Activated T-helper 1 cell treated with Interleukin-2 at 50 U/mL for 16 hours (primary cell): ENCODE measurements around the gene MMP25.
"Not testable (repeated sequence)": the region's sequence is repeated elsewhere in the genome, so short reads cannot be mapped to it uniquely, and the experiment has no call there.

Source experiments
- DNase-seq: peaks from one replicate; pipeline ENCODE4 v3.0.0-alpha.2; 2020; ENCODE audit warnings: low read depth

Gene MMP25

DNA sequence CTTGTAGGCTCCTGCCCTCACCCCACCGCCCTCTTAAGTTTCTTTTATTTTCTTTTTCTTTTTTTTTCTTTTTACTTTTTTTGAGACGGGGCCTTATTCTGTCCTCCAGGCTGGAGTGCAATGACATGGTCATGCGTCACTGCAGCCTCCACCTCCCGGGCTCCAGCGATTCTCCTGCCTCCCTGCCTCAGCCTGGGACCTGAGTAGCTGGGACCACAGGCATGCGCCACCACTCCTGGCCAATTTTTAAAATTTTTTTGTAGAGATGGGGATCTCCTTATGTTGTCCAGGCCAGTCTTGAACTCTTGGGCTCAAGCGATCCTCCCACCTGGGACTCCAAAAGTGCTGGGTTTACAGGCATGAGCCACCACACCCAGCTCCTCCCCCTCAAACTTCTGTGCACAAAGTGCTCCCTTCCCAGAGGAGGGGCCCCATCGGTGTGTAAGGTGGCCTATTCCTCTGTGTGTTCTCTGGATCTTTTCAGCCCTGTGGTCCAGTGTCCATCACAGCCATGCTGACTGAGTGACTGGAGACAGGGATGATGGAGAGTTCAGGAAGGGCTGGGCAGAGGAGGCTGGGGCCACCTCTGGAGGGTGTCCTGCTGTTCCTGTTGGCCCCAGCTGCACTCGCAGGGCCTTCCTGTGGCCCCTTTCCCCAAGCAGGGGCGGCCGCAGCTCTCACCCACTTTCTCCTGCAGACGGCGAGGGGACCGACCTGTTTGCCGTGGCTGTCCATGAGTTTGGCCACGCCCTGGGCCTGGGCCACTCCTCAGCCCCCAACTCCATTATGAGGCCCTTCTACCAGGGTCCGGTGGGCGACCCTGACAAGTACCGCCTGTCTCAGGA is 10.2 kb downstream of the MMP25 start:
- no peak for DNase-seq

DNA sequence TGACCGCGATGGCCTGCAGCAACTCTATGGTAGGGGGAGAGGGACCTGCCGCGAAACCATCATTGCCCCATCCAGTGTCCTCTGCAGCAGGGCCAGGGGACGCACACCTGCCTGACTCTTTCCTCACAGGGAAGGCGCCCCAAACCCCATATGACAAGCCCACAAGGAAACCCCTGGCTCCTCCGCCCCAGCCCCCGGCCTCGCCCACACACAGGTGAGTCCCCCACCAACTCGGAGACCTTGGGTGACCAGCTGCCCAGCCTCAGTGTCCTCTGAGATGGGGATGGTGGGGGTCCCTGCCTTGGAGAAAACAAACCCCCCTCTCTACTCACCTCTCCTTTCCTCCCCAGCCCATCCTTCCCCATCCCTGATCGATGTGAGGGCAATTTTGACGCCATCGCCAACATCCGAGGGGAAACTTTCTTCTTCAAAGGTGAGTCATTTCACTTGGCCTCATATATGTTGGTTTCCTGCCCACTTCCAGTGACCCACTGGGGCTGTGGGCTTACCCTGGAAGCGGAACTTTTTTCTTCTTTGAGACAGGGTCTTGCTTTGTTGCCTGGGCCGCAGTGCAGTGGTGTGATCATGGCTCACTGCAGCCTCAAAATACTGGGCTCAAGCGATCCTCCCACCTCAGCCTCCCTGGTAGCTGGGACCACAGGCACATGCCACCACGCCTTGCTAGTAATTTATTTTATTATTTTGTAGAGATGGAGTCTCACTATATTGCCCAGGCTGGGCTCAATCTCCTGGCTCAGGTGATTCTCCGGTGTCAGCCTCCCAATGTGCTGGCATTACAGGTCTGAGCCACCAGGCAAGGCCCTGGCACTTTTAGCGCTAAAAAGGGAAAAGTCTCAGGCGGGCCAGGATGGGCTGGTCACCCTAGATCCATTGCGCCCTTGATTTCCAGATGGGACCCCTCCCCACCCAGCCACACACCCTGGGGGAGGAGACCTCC is 11.1 kb downstream of the MMP25 start:
- no peak for DNase-seq

GRCh38 chr16:3058139-3059030 is 12.0 kb downstream of the MMP25 start:
- DNase-seq: no peak

- peak; percentile 87 for DNase-seq
These were observed 12.8 kb downstream of the MMP25 start for GRCh38 chr16:3059041-3059722.

- DNase-seq: no peak
These were observed 13.4 kb downstream of the MMP25 start for GRCh38 chr16:3059723-3060242.

- no peak for DNase-seq
These were observed 14.2 kb downstream of the MMP25 start for GRCh38 chr16:3060339-3061127.

- DNase-seq: no peak
These were observed 16.2 kb downstream of the MMP25 start for GRCh38 chr16:3062553-3062952.

- no peak for DNase-seq
These were observed 17.4 kb downstream of the MMP25 start for GRCh38 chr16:3063625-3064386.

GRCh38 chr16:3065069-3065741 is 18.8 kb downstream of the MMP25 start, which contains the start of gene IL32:
TSS of gene IL32 (plus strand) at chr16:3065640. CDS start at chr16:3065812, 172 bp downstream.
- DNase-seq: peak; percentile 59

- no peak for DNase-seq
These were observed 19.5 kb downstream of the MMP25 start for GRCh38 chr16:3065742-3066439.

DNA sequence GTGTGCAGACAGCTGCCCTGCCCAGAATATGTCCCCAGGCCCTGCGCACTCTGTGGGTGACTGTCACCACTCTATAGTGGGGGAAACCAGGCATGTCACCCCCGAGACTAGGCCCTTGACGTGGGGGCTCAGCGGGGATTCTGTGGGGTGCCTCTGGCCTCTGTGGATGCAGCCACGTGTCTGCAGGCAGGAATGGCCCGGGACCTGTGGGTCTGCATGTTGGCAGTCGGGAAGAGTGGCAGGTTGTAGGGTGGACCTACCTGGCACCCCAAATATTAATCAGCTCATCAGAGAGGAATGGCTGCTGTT is 20.0 kb downstream of the MMP25 start:
- DNase-seq: no peak

DNA sequence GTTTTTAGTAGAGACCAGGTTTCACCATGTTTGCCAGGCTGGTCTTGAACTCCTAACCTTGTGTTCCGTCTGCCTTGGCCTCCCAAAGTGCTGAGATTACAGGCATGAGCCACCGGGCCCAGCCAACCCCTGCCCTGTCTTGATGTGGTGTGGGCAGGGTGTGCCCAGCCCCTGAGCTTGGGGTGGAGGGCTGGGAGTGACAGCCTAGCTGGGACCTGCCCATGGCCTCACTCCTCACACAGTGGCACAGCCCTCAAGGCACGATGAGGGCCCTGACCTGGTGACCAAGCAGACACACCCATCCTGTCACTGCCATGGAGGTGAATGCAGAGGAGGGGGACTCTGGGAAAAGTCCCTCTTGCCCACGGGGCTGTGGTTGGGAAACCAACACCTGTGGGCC is 22.1 kb downstream of the MMP25 start:
- DNase-seq: no peak

GRCh38 chr16:3069146-3069545 is 22.8 kb downstream of the MMP25 start:
- not testable (repeated sequence) for DNase-seq

- no peak for DNase-seq
These were observed 24.3 kb downstream of the MMP25 start for GRCh38 chr16:3070608-3071111.

DNA sequence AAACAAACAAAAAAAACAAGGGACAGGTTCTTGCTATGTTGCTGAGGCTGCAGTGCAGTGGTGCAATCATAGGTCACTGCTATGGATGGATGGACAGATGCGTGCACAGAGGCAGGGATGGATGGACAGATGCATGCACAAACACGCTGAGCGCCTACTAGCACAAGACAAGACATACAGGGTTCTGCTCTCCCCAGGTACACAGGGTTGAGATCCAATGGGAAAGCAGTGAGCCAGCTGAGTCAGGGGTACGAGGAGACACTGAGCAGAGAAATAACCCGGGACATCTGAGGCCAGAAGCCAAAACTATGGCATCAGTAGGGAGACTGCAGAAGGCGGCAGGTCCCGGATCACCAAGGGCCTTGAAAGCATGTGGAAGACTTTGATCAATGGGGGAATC is 25.3 kb downstream of the MMP25 start:
- no peak for DNase-seq

GRCh38 chr16:3072148-3072547 is 25.8 kb downstream of the MMP25 start:
- DNase-seq: not testable (repeated sequence)

DNA sequence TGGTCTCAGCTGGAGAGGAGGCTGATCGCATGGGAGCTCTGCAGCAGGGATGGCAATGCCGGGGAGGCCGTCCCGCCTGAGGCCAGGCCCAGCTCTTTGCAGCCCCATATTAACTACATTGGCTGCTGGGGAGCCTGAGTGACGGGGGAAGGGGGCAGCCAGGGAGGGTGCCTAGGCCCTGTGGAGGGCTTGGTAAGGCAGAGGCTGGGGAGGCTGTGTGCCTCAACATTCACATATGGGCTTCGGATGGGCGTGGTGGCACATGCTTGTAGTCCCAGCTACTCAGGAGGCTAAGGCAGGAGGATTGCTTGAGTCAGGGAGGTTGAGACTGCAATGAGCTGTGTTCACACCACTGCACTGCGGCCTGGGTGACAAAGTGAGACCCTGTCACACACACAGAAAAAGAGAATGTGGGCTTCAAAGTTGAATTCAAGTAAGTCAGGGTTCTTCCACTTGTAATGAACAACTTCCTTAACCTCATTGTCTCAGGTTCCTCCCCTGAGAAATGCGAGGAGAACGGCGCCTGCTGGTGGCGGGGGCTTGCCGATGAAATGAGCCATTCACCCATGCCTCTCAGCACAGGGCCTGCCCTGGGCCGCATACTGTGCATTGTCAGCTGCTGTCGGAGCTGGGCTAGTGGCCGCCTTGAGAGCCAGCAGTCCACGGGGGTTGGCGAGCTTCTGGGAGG is 26.4 kb downstream of the MMP25 start:
- not testable (repeated sequence) for DNase-seq
